HG03575 (cell line): ENCODE measurements around the gene CHST12.

Experiments used
- ATAC-seq: cut with Tn5 transposase; IDR thresholded peaks from one replicate; pipeline ENCODE4 v1.9.1; 2021; ENCODE audit not compliant: unreplicated experiment, insufficient number of reproducible peaks, low FRiP score; ENCODE audit errors: extremely low read depth

CHST12 gene

DNA sequence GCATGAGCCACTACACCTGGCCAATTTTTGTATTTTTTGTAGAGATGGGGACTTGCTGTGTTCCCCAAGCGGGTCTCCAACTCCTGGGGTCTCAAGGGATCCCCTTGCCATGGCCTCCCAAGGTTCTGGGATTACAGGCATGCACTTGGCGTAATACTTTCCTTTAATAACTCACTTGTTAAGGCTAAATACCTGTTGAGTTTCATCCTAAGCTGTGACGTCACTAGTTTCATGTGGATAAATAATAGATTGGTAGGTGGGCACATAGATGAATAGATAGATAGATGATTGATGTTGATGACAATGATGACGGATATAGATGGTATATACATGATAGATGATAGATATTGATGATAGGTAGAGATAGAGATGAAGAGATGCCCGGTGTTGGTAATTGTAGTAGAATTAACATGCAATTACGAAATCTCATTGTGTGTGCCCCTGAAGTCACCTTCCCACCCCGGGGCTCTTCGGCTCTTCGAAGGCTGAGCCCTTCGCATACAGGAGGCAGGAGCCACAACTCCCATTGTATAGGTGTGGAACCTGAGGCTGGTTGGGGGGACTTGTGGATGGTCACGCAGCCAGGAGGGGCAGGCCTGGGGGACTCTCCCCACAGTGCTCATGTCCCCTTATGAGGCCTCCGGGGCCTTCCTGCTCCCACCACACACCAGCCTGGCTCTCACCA lies 70.2 kb downstream of the CHST12 start:
- ATAC-seq, result no peak

DNA sequence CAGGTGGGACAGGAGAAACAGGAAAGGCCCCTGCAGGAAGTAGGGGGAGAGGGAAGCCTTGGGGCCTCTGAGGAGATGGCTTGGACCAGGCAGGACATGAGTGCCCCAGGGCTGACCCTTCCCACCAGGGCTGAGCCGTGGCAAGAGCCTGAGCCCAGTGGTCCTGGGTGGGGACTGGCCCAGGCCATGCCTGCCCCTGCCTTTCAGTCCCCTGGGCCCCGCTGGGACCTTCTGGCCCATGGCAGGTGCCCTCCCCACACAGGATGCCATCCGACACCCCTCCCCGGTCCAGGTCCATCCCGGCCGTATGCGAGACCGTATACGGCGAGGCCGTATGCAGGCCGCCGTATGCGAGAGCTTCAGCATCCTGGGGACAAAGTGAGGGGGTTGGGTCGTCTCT lies 70.8 kb downstream of the CHST12 start:
- no peak for ATAC-seq

DNA sequence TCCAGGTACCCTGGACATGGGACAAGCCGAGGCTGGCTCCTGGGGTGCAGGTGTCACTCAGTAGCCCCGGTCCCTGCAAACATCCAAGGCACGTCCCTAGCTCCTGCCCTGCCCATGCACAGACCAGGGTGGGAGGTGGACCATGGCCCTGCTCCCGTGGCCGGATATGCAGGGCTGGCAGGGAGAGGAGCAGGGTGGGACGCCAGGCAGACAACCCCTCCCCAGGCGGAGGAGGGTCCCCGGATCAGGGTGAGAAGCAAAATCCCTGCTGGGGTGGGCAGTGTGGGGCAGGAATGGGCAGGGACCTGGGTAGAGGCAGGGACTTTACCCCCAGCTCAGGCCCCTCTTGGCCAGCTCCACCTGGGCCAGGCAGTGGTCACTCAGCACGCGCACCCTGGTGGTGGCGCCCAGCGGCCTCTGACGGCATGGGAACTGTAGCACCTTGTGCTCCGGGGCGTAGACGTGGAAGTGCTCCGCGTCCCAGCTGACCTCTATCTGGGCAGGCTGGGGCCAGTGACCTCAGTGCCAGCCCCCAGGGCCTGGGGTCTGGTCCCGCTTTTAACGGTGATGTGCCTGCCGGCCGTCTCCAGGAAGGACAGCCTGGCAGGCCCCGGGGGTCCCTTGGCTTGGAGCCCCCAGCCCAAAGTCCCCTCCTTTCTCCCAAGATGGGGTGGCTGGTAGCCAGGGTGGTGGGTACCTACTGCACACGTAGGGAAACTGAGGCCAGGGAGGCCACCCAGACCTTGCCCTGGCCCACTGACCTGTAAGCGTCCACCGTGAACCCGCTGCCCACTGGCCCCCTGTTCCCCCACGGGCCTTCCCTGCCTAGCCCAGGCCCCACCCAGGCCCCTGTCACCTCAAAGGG lies 71.6 kb downstream of the CHST12 start:
- no peak for ATAC-seq

DNA sequence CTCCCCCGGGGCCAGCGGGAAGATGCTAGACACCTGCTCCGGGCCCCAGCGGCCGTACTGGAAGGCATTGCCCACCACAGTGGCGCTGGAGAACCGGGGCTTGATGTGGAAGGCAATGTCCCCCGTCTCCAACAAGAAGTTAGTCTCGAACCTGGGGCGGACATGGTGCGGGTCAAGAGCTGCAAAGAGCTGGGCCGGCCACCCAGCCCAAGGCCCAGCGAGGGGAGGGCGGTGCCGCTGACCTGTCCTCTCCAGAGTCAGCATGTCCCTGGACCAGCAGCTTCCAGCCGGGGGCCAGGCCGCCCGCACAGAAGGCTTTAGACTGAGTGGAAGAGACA lies 72.2 kb downstream of the CHST12 start:
- no peak for ATAC-seq

DNA sequence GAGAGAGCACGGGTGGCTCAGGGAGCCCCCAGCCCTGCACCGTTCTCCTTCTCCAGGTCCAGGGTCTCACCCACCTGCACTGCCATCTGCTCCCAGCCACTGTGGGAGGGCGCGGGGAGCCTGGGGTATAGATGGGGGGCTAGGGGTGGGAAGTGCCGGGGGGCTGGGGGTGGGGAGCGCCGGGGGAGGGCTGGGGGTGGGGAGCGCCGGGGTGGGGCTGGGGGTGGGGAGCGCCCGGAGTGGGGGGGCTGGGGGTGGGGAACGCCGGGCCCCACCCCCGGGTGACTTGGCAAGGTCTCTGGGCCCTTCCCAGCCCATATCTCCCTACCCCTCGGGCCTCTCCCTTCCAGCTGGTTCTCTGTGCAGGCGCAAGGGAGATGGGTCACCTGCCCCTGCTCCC lies 72.9 kb downstream of the CHST12 start, which contains the start of gene GRIFIN:
TSS of gene GRIFIN (minus strand) at position 101 of the 400 bp plus-strand sequence. CDS start at position 86, 15 bp downstream.
- no peak for ATAC-seq

DNA sequence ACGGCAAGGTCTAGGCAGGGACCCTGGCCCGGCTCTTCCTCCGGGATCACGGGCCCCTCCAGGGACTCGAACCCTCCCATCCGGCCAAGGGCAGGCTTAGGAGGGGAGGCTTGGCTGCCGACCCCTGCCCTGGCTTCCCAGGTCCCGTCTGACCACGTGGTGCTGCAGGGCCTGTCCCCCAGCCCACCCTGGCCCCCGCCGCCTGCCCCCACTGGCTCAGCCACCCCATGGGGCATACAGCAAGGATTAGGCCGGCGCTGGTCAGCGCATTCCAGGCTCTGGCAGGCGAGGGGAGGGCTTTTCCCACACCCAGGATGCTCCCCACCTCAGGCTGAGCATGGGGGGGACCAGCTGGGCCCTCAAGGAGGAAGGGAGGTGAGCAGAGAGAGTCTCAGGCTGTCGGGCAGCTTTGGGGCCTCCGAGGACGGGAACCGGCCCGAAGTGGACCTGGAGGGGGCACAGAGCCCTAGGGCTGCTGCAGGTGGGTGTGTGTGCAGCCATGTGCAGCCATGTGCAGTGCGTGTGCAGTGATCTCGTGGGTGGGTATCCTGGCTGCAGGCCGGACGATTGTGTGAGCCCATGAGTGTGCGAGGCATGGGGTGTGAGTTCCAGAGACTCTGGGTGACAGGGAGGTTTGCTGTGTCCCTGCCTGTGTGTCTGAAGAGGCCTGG lies 73.5 kb downstream of the CHST12 start:
- no peak for ATAC-seq

DNA sequence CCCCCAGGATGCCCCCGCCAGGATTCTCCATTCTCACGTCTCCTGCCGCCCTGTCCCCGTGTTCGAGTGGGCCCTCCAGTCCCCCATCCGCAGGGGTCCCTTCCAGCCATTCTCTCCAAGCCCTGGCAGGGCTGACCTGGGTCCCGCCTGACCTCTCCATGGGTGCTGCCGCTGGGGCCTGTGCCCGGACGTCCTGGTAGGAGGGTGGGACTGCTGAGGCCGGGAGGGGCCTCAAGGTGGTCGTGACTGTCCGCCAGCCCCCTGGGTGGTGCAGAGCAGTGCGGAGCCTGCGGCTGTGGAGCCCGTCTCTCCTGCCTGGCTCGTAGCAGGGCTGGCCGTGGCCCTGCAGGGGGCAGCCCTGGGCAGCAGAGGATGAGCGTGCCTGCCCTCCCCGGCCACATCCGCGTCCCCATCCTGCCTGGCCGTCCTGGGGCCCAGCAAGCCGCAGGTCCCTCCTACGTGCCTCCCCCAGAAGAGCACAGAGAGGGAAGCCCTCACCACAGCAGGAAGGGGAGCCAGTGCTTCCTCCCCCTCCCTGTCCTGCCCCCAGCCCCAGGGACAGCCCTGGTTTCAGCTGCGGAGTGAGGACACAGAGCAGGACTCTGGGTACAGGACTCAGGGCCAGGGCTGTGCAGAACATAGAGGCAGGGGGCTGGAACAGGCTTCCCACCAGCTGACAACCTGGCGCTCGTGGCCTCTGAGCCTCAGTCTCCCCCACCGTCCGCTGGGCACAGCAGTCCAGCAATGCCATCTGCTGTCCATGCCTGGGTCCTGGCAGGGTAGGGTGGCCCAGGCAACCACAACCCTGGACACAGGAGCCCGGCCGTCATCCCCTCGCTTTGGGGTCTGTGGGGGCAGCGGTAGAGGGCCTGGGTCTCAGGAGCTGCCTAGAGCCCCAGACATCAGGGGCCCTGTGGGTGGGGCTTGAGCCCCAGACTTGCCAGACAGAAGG lies 74.3 kb downstream of the CHST12 start:
- no peak for ATAC-seq

DNA sequence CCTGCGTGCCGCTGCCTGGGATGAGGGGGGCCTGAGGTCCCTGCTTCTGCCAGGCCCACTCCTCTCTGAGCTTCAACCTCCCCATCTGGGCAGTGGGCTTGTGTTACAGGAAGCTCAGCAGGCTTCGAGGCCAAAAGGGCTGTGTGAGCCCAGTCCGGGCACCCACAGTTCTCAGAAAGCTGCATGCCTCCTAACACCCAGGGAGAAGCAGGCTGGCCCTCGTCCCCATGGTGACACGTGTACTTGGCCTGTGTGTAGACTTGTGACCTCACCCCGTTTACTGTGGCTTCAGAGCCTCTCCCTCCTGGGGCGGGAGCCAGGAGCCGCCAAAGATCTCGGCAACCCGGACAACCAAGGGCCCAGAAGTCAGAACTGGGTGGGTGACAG lies 75.0 kb downstream of the CHST12 start:
- no peak for ATAC-seq

DNA sequence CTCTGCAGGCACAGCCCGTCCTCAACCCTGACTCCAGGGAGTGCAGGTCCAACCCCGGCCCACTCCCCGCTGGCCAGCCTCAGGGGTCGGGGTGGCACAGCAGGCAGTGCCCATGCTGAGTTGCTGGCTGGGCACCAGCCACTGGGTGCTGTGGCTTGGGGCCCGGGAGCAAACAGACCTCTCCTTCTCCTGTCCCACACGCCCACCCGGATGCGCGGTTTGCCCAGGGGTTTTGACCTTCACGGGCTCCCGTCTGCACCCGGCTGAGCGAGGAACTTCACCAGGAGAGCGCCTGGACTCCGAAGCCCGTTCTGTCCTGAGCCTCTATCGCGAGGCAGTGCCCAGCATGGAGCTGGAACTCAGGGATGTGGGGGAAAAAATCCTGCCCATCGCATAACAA lies 75.4 kb downstream of the CHST12 start:
- no peak for ATAC-seq

DNA sequence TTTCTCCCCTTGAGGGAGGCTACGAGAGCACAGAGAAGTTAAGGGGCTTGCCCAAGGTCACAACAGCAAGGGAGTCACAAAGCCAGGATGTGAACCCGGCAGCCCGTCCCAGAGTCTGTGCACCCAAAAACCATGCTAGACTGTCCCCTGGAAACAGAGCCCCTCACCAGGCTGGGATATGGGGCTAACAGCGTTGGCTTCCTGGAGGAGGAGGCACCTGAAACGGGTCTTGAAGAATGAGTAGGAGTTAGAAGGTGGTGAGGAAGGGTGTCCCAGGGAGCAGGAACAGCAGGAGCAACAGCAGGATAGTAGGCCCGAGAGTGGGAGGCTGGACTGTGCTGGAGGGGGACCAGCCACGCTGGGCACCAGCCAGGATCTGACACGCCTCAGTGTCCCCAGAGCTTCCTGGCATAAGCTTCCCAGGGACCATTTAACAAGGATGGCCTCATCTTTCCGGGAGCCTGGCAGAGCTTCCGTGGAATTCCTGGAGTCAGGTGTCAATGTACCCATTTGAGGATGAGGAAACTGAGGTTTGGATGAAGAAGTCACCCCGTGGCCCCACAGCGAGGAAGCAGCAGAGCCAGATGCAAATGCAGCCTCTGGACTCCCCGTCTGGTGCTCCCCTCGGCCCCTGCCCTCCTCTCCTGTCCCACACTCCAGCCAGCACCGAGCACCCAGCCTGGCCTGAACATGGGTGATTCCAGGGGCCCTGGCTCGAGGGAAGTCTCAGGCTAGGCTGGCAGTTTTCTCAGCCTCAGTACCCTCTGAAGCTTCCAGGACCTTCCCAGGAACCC lies 76.1 kb downstream of the CHST12 start:
- no peak for ATAC-seq

DNA sequence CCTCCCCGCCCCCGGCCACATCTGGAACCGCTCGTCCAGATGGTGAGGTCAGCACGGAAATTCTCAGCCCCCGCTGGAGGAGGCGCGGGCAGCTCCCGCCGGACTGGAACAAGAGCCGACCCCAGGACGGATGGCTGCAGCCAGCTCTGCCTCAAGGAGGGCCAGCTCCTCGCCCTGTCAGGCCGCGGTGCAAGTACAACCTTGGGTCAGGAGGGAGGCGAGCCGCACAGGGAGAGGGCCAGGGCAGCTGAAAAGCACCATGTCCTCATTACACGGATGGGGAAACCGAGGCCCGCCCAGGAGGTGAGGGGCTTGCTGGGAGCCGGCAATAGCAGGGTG lies 76.6 kb downstream of the CHST12 start:
- ATAC-seq, result no peak

DNA sequence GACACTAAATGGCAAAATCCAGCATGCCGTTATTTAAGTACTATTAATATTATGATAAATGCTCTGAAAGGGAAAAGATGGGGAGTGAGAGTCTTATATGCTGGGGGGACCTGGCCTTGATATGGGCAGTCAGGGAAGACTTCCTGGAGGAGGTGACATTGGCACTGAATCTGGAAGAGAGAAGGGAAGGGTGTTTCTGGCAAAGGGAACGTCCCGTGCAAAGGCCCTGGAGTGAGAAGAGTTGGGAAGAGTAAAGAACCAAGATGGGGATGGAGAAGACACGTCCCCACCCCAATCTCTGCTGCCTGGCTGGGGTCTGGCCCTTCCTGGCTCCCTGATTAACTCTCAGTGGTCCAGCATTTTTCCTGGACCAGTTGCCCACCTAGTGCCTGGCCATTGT lies 77.8 kb downstream of the CHST12 start:
- ATAC-seq, result no peak

DNA sequence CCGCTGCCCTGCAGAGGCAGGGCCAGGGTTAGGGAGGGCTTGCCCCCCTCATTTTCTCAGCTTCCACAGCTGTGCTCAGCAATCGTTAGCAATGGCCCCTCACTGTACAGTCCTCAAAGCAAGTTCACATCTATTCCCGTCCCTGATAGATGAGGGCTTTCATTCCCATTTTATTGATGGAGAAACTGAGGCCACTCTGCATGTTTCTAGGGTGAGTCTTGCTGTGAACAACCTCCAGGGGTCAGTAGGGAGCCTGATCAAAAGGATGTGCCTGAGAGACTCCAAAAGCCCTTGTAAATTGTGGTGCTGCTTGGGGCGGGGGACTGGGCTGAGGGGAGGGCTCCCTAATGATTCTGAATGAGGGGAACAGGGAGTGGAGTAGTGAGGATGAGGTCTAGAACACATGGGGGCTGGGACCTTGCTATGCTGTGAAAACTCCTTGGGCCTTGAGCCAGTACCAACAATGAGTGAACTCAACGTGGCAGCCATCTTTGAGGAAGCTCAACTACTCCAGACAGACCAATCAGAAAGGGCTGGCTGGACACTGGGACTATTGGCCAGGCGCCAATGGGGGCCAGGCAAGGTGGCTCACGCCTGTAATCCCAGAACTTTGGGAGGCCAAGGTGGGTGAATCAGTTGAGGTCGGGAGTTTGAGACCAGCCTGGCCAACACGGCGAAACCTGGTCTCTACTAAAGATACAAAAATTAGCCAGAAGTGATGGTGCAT lies 79.5 kb downstream of the CHST12 start:
- ATAC-seq, result no peak

DNA sequence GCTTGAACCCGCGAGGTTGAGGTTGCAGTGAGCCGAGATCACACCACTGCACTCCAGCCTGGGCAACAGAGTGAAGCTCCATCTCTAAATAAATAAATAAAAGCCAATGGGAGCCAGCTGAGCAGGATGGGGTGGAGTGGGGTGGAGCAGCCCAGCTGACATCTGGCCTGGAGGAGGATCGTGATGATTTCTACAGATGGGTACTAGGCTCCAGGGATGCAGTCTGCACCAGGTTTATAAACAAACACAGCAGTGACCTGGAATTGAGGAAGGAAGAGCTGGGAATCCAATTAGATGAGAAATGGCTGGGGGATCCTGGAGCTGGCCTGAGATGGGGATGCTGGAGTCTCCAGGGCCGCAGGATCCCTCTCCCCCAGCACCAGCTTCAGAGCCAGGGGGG lies 80.1 kb downstream of the CHST12 start:
- ATAC-seq, result no peak

DNA sequence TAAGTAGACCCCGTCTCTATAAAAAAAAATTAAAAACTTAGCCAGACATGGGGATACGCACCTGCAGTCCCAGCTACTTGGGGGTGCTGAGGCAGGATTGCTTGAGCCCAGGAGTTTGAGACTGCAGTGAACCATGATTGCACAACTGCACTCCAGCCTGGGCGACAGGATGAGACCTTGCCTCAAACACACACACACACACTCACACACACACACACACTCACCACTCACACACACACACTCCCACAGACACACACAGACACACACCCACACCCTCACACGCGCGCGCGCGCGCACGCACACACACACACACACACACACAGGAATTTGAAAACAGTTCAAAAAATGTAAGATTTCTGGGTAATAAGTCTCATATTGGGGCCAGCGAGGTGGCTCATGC lies 81.5 kb downstream of the CHST12 start:
- ATAC-seq, result no peak

DNA sequence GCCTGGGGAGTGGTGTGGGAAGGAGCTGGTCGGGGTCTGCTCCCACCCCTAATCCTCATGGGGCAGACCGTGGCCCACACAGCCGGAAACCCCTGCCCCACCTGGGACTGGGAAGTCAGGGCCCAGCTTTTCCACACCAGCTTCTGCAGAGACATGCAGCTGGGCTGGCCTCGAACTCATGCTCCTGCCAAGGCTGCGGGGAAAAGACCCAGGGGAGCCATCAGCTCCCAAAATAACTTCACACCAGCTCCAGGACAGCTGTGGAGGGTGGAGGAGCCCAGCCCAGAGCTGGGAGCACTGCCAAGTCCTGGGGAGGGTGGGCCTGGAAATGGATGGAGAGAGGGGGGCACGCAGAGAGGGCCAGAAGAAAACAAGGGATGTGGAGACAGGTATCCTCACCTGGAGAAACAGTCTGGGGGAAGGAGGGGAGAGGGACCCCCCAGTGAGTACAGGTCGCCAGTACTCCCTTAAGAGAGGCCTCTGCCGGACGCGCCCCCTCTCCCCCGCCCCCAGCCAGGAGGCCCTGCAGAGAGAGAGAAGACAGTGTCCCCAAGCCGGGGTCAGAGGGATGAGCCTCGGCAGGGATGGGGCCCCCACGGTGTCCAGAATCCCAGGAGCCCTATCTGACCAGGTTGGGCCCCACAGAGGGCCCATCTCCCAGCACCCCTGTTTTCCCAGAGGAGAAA lies 84.3 kb downstream of the CHST12 start:
- ATAC-seq, result no peak

DNA sequence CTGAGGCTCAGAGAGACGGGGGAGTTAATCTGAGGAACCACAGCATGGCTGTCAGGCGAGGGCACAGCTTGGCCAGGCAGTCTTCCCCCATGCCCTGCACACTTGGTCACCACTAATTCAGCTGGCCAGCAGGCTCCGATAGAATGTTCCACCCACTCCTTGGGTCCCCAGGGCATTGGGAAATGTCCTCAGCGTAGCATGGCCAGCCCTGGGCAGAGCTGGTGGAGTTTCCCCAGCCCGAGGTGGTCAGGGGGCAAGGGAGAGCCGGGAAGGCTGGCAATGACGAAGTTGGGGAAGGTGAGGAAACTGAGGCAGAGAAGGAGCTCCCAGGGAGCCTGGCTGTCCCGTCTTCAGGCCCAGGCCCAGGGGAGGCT lies 84.8 kb downstream of the CHST12 start:
- ATAC-seq, result no peak
